ENCODE data around the gene SLC16A12. TPM values are rescaled to one million over a fixed set of nuclear protein-coding genes. Genes with fewer than 3 reads are reported as not detected.
A peak's percentile ranks its signal among the peaks of the same experiment; 100 is the strongest.

The SLC16A12 gene
- total and polyA plus RNA-seq, 2 of the 8 experiments (the other 6 are each of a cell fraction or from before 2014, with no cell fraction given), result 1.6 to 1.9 TPM

GRCh38 chr10:89466599-89467035, 68.8 kb downstream of the SLC16A12 start:
- no peaks in the 10 kb centered on the region; a peak in 1 of 4 replicates for H3K79me2 ChIP-seq (ENCODE audit: control insufficient read depth in 1 of 2, insufficient read depth in 2 of 2, low read length in 2 of 2)
- no peak overlapping the region for H3K4ac ChIP-seq (replicated peaks; ENCODE audit: insufficient read length, low read depth, low read length)
- no peak overlapping the region for H3K9ac ChIP-seq (replicated peaks in 1 of 4; ENCODE audit: extremely low read depth in 1 of 4, low read depth in 3 of 4, low read length in 3 of 4)
- no peak overlapping the region for H3K14ac ChIP-seq (ENCODE audit: insufficient read length)
- no peak overlapping the region for H2BK120ac ChIP-seq (replicated peaks; ENCODE audit: low read depth, low read length)
- no peaks in the 10 kb centered on the region for H3K27me3 ChIP-seq (replicated peaks in 1 of 4; ENCODE audit: control insufficient read depth in 3 of 4, extremely low read depth in 1 of 4, insufficient read depth in 3 of 4, low read length in 3 of 4)
- no peak overlapping the region for H3K23ac ChIP-seq (ENCODE audit: insufficient read length)
- no peak overlapping the region for H3K4me2 ChIP-seq (ENCODE audit: insufficient read depth in 1 of 2, low read depth in 2 of 2, low read length in 2 of 2)
- no peak overlapping the region for H2BK20ac ChIP-seq (ENCODE audit: low read length)
- TF ChIP-seq CBX8 (IDR thresholded peaks at IDR 0.05; ENCODE audit: borderline replicate concordance, low read depth, low read length), result no peak
- peak; percentile 55 to 71 (median 57) for TF ChIP-seq CTCF (IDR thresholded peaks at IDR 0.05; ENCODE audit: control extremely low read depth in 1 of 3, insufficient read depth in 1 of 3, low read depth in 1 of 3, low read length in 3 of 3)
- peak; percentile 75 to 76 for TF ChIP-seq RAD21 (IDR thresholded peaks at IDR 0.05 in 1 of 2, conservative IDR thresholded peaks at IDR 0.05 in 1 of 2; ENCODE audit: low read depth in 2 of 2, low read length in 2 of 2)
- TF ChIP-seq NRF1 (IDR thresholded peaks at IDR 0.05; ENCODE audit: low read depth, low read length), result no peak
- TF ChIP-seq EP300 (IDR thresholded peaks at IDR 0.05; ENCODE audit: borderline replicate concordance in 1 of 2, low read depth in 2 of 2, low read length in 2 of 2), result no peak
- no peak for TF ChIP-seq EZH2 (IDR thresholded peaks at IDR 0.05; ENCODE audit: low read depth, low read length, severe bottlenecking)
- TF ChIP-seq POLR2AphosphoS5 (IDR thresholded peaks at IDR 0.05; ENCODE audit: low read depth, low read length), result no peak
- H4K20me1 ChIP-seq (replicated peaks in 1 of 2; ENCODE audit: control insufficient read depth in 1 of 2, insufficient read depth in 2 of 2, low read length in 2 of 2), result no peaks in the 10 kb centered on the region
- ChIA-PET POLR2A (ENCODE audit: partially characterized antibody) (interaction anchor here (1.0 to 1.3 kb wide), 2 partner anchors 66 to 235 kb away, joined by 3 to 4 read pairs; partner anchors contain the start of gene KIF20B), CTCF (ENCODE audit: partially characterized antibody) (interaction anchor here (0.7 to 5.5 kb wide), 32 partner anchors 9 to 310 kb away, joined by 3 to 28 read pairs (median 4); partner anchors contain the start of gene SLC16A12)
- H3K9me3 ChIP-seq (ENCODE audit: insufficient read depth in 2 of 2, low read depth in 1 of 2, low read length in 1 of 2), result no peaks in the 10 kb centered on the region
- no peak overlapping the region for H3K18ac ChIP-seq (ENCODE audit: extremely low read depth, low read length)
- no peak overlapping the region for H2BK12ac ChIP-seq (ENCODE audit: low read depth, low read length)
- no peak overlapping the region for H4K8ac ChIP-seq (ENCODE audit: extremely low read depth, insufficient read depth, low read length)
- H2BK5ac ChIP-seq (ENCODE audit: low read depth, low read length), result no peak overlapping the region
- no peaks in the 10 kb centered on the region for H3K23me2 ChIP-seq (ENCODE audit: low read depth, low read length)
- no peaks in the 10 kb centered on the region for H3K79me1 ChIP-seq (ENCODE audit: low read depth, low read length)
- no peak overlapping the region for H2BK15ac ChIP-seq (ENCODE audit: low read length)
- DNase-seq (ENCODE audit: low read depth in 1 of 2, low spot score in 2 of 2), result no peak
- no peaks in the 10 kb centered on the region for H3K36me3 ChIP-seq (ENCODE audit: control insufficient read depth in 2 of 4, insufficient read depth in 4 of 4, low read length in 3 of 4)
- no peak overlapping the region for H4K91ac ChIP-seq (replicated peaks; ENCODE audit: insufficient read length, low read length)
- no peak overlapping the region for H2AFZ ChIP-seq (ENCODE audit: low read length)
- no peak overlapping the region for H3K27ac ChIP-seq (ENCODE audit: low read depth, low read length)
- no peak overlapping the region for H3K56ac ChIP-seq (replicated peaks; ENCODE audit: insufficient read length, low read depth, low read length)
- no peak overlapping the region for H2AK5ac ChIP-seq (ENCODE audit: low read depth, low read length)
- H3K4me3 ChIP-seq (ENCODE audit: extremely low read depth in 1 of 4, insufficient read depth in 2 of 4, low read depth in 3 of 4, low read length in 4 of 4), result no peak overlapping the region
- H4K5ac ChIP-seq (ENCODE audit: insufficient read length, low read depth, low read length), result no peak overlapping the region
- FAIRE-seq, result peak; percentile 81
- 64% methylated on average over 3 of the region's 3 CpGs; no CpG with 5 or more reads in 1 of the 2 experiments for WGBS, 2 experiments (ENCODE audit: extremely low coverage in 1 of 2, insufficient coverage in 1 of 2, insufficient read length in 1 of 2, insufficient replicate concordance in 2 of 2, low coverage in 1 of 2, low lambda C conversion rate in 2 of 2, missing lambda C conversion rate in 1 of 2)
- no peaks in the 10 kb centered on the region; a peak in 1 of 7 replicates for H3K4me1 ChIP-seq (replicated peaks in 1 of 4; ENCODE audit: control insufficient read depth in 3 of 4, insufficient read depth in 4 of 4, low read length in 3 of 4)

Data from H1 (cell line).